Measurements from ENCODE around the gene ITPRID1. TPM values are rescaled to one million over a fixed set of nuclear protein-coding genes. Genes with fewer than 3 reads are reported as not detected.

The ITPRID1 gene
- total RNA-seq, 4 donors from 2014 or later: not detected

DNA sequence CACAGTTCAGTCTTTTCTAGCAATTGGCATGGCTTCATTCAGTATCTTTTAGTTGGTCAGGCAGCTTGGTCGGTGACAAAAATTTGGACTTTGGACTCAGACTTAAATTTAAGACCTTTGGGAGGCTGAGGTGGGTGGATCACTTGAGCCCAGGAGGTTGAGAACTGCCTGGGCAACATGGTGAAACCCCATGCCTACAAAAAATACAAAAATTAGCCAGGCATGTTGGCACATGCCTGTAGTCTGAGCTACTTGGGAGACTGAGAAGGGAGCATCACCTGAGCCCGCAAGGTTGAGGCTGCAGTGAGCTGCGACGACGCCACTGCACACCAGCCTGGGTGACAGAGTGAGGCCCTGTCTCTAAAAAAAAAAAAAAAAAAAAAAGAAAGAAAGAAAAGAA, 19.5 kb upstream of the ITPRID1 start:
- Histone ChIP-seq H3K4me3 (replicated peaks in 1 of 3) (no peak overlapping the region), H3K36me3 (no peaks in the 10 kb centered on the region), H3K27me3 (no peaks in the 10 kb centered on the region), H3K27ac (no peak overlapping the region), H3K4me1 (no peaks in the 10 kb centered on the region), H3K9me3 (no peaks in the 10 kb centered on the region)
- intact Hi-C loops (cut with DNase I): no loop called here
- 70 to 76% methylated on average over 5 of the region's 5 CpGs for WGBS, 2 donors
- TF ChIP-seq, protein P1, sequence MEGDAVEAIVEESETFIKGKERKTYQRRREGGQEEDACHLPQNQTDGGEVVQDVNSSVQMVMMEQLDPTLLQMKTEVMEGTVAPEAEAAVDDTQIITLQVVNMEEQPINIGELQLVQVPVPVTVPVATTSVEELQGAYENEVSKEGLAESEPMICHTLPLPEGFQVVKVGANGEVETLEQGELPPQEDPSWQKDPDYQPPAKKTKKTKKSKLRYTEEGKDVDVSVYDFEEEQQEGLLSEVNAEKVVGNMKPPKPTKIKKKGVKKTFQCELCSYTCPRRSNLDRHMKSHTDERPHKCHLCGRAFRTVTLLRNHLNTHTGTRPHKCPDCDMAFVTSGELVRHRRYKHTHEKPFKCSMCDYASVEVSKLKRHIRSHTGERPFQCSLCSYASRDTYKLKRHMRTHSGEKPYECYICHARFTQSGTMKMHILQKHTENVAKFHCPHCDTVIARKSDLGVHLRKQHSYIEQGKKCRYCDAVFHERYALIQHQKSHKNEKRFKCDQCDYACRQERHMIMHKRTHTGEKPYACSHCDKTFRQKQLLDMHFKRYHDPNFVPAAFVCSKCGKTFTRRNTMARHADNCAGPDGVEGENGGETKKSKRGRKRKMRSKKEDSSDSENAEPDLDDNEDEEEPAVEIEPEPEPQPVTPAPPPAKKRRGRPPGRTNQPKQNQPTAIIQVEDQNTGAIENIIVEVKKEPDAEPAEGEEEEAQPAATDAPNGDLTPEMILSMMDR (IDR thresholded peaks at IDR 0.05): no peak
- TF ChIP-seq POLR2A (IDR thresholded peaks at IDR 0.05): no peak
- DNase-seq: no peak

DNA sequence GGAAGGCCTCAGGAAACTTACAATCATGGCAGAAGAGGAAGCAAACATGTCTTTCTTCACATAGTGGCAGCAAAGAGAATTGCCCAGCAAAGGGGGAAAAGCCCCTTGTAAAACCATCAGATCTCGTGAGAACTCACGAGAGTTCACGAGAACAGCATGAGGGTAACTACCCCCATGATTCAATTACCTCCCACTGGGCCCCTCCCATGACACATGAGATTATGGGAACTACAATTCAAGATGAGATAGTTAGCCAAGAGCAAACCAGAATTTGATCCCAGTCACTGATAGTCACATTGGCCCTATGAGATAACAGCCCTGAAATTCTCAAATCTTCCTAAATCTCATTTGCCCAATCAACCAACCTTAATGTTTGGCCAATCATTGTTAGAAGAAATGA, 18.2 kb upstream of the ITPRID1 start:
- 77 to 90% methylated on average over 3 of the region's 3 CpGs for WGBS, 2 donors
- DNase-seq: no peak

DNA sequence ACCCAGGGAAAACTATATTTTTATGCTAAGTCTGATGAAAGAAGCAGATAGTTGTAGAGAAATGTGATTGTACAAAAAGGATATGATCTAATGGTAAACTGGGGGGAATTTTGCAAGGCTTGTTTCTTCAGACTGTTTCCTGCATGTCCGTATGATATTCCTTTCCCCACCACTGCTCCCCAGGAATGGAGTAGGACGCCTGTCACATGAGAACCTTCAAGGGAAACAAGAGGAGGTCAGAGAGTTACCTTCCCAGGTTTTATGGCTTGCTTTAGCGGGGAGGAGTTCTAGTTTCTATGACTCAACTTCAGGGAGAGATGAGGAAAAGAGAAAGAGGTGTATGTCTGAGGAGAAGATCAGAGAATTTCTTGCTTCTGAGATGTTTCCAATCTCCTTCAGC, 16.4 kb upstream of the ITPRID1 start:
- Histone ChIP-seq H3K9me3 (no peaks in the 10 kb centered on the region), H3K27me3 (no peaks in the 10 kb centered on the region), H3K27ac (no peak overlapping the region), H3K4me3 (replicated peaks in 1 of 3) (no peak overlapping the region), H3K36me3 (no peaks in the 10 kb centered on the region), H3K4me1 (no peaks in the 10 kb centered on the region)
- intact Hi-C loops (cut with DNase I): no loop called here
- no peak for TF ChIP-seq POLR2A (IDR thresholded peaks at IDR 0.05)
- TF ChIP-seq, protein P1 (IDR thresholded peaks at IDR 0.05): no peak
- 10 to 17% methylated on average over 3 of the region's 3 CpGs for WGBS, 2 donors
- DNase-seq: no peak

More for the DNA sequence above, 18.2 kb upstream of the ITPRID1 start:
- no peaks in the 10 kb centered on the region for H3K36me3 ChIP-seq
- H3K27ac ChIP-seq: no peak overlapping the region
- intact Hi-C loops (cut with DNase I): no loop called here
- no peaks in the 10 kb centered on the region for H3K9me3 ChIP-seq
- no peak overlapping the region for H3K4me3 ChIP-seq (replicated peaks in 1 of 3)
- TF ChIP-seq POLR2A (IDR thresholded peaks at IDR 0.05): no peak
- TF ChIP-seq, protein P1 (IDR thresholded peaks at IDR 0.05): no peak
- H3K4me1 ChIP-seq: no peaks in the 10 kb centered on the region
- H3K27me3 ChIP-seq: no peaks in the 10 kb centered on the region

DNA sequence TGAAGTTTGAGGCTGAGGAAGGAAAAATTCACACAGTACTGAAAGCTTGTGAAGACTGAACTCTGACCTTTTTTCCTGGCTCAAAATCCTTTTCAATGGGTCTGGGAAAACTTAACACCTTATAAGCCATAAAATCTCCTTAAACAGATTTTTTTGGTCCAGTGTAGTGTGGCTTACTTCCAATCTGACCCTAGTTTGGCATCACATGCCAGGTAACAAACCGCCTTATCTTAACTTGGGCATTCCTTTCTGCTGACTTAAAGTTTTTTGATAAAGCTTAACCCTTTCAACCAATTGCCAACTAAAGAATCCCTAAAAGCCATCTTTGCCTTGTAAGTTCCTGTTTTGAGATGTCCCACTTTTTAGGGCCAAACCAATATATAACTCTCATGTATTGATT, 13.2 kb upstream of the ITPRID1 start:
- intact Hi-C loops (cut with DNase I): no loop called here
- no peaks in the 10 kb centered on the region for H3K9me3 ChIP-seq
- no peak overlapping the region for H3K27ac ChIP-seq
- WGBS, 2 donors: 0 to 33% methylated on average over 1 of the region's 1 CpG
- no peak for TF ChIP-seq POLR2A (IDR thresholded peaks at IDR 0.05)
- TF ChIP-seq, protein P1 (IDR thresholded peaks at IDR 0.05): no peak
- no peaks in the 10 kb centered on the region for H3K27me3 ChIP-seq
- no peaks in the 10 kb centered on the region for H3K36me3 ChIP-seq
- no peaks in the 10 kb centered on the region for H3K4me1 ChIP-seq
- no peak for DNase-seq
- no peak overlapping the region for H3K4me3 ChIP-seq (replicated peaks in 1 of 3)

DNA sequence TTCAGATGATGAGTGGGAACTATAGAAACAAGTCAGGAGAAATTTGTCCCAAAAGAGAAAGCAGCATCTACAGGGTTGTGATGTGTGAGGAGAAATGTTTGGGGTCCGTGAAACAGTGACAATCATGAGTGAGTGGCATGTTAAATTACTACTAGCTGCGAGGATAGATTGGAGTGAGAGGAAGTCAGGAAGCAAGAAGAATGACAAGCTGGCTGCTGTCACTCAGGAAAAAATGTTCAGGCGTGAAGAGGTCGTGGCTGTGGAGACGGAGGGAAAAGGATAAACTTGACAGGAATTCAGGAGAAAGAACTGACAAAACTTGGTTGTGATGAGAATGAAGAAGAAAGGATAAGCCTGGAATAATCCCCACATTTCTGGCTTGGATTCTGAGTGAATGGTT, 5.1 kb upstream of the ITPRID1 start:
- H3K9me3 ChIP-seq: no peaks in the 10 kb centered on the region
- H3K27me3 ChIP-seq: no peaks in the 10 kb centered on the region
- intact Hi-C loops (cut with DNase I): no loop called here
- no peak for DNase-seq
- WGBS, 2 donors: 77 to 78% methylated on average over 5 of the region's 5 CpGs
- H3K4me3 ChIP-seq (replicated peaks in 1 of 3): no peak overlapping the region
- H3K4me1 ChIP-seq: no peaks in the 10 kb centered on the region
- H3K36me3 ChIP-seq: no peaks in the 10 kb centered on the region
- H3K27ac ChIP-seq: no peak overlapping the region
- no peak for TF ChIP-seq POLR2A (IDR thresholded peaks at IDR 0.05)
- TF ChIP-seq, protein P1 (IDR thresholded peaks at IDR 0.05): no peak

All from thyroid gland (tissue), 4 donors.